Type B pancreatic cell (in vitro differentiated cells): ENCODE data around the gene RBPJ. TPM values are rescaled to one million over a fixed set of nuclear protein-coding genes. Genes with fewer than 3 reads are reported as not detected.

Experiments
- DNase-seq: peaks from one replicate; pipeline ENCODE4 v3.0.0; 2021; ENCODE audit warnings: mixed read lengths; ENCODE audit not compliant: unreplicated experiment; ENCODE audit errors: extremely low spot score
- H3K27ac Mint-ChIP-seq: 2 replicates; pipeline ENCODE4 v1.8.0; 2021; ENCODE audit warnings: mild to moderate bottlenecking, mixed read lengths
- H3K27me3 Mint-ChIP-seq: 2 replicates; pipeline ENCODE4 v1.8.0; 2021; ENCODE audit warnings: mixed read lengths
- H3K36me3 Mint-ChIP-seq: 2 replicates; pipeline ENCODE4 v1.8.0; 2021; ENCODE audit warnings: mixed read lengths
- H3K4me1 Mint-ChIP-seq: one replicate; pipeline ENCODE4 v1.8.0; 2021; ENCODE audit warnings: mixed read lengths; ENCODE audit not compliant: unreplicated experiment
- H3K4me3 Mint-ChIP-seq: 2 replicates; pipeline ENCODE4 v1.8.0; 2021; ENCODE audit warnings: mild to moderate bottlenecking, mixed read lengths
- H3K9me3 Mint-ChIP-seq: 2 replicates; pipeline ENCODE4 v1.8.0; 2021; ENCODE audit warnings: mixed read lengths
- CTCF ChIP-seq: fragments of 200-600 bp; sonication (generic); conservative IDR thresholded peaks from 2 replicates; pipeline ENCODE4 v1.5.0; 2021; ENCODE audit warnings: antibody characterized with exemption, mild to moderate bottlenecking
- total RNA-seq: library from RNA; stranded (reverse); gene quantifications from 2 replicates; pipeline ENCODE4 v1.2.1, GENCODE V29; 2021; ENCODE audit warnings: low replicate concordance

Gene RBPJ
- total RNA-seq, 1 donor from 2014 or later = 95.4 TPM

- Mint-ChIP-seq H3K4me1 (peaks cover 34% of the 10 kb centered on the region), H3K4me3 (no peak overlapping the region), H3K9me3 (no peaks in the 10 kb centered on the region), H3K27ac (no peak overlapping the region), H3K27me3 (no peaks in the 10 kb centered on the region), H3K36me3 (no peaks in the 10 kb centered on the region)
- no peak for TF ChIP-seq CTCF
- DNase-seq = no peak
Observed at GRCh38 chr4:26331380-26331950, 10.7 kb downstream of the RBPJ start.

- DNase-seq = no peak
- H3K4me1 Mint-ChIP-seq = peaks cover 29% of the 10 kb centered on the region
- no peaks in the 10 kb centered on the region for H3K27me3 Mint-ChIP-seq
- no peak overlapping the region for H3K27ac Mint-ChIP-seq
- H3K4me3 Mint-ChIP-seq = no peak overlapping the region
- TF ChIP-seq CTCF = no peak
- H3K36me3 Mint-ChIP-seq = no peaks in the 10 kb centered on the region
- no peaks in the 10 kb centered on the region for H3K9me3 Mint-ChIP-seq
Observed at GRCh38 chr4:26334366-26334765, 13.6 kb downstream of the RBPJ start.

- H3K27ac Mint-ChIP-seq = no peak overlapping the region
- no peak for DNase-seq
- H3K4me1 Mint-ChIP-seq = peaks cover 33% of the 10 kb centered on the region
- H3K27me3 Mint-ChIP-seq = no peaks in the 10 kb centered on the region
- TF ChIP-seq CTCF = no peak
- no peaks in the 10 kb centered on the region for H3K9me3 Mint-ChIP-seq
- no peak overlapping the region for H3K4me3 Mint-ChIP-seq
- H3K36me3 Mint-ChIP-seq = peaks cover 4% of the 10 kb centered on the region
Observed at GRCh38 chr4:26337612-26338011, 16.8 kb downstream of the RBPJ start.

DNA sequence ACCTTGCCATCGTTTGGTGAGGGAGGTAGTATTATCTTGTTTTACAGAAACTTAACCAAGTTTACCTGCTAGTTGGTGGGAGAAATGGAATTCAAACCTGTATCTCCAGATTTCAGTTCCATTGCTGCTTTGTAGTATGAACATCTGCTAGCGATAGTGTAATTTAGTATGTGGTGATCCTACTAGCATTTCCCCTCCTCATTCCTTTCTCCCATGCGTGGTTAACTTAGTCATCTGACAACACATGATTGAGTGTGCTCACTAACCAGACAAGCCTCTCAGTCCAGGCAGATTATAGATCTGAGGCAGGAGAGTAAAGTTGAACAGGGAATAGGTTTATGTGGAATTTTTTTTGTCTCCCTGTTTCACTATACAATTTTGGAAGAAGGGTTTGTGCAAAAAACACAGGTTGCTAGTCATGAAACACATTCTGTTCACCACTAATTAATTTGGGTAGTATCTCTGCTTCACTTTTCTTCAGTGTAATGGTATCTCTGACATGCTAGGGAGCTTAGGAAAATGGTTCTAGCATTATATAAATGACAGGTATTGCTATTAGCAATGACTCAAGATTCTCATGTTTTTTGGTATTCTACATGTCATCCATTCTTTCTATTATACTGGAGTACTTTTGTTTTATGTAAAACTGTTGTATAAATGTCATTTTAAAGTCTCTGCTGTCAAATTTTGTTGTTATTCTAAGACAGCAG, 21.7 kb downstream of the RBPJ start:
- TF ChIP-seq CTCF = no peak
- Mint-ChIP-seq H3K36me3 (peaks cover 7% of the 10 kb centered on the region), H3K27me3 (no peaks in the 10 kb centered on the region), H3K27ac (peak overlapping the region; percentile 85), H3K4me1 (peaks cover 34% of the 10 kb centered on the region), H3K9me3 (no peaks in the 10 kb centered on the region), H3K4me3 (peak overlapping the region; percentile 23)
- DNase-seq = no peak

- no peaks in the 10 kb centered on the region for H3K27me3 Mint-ChIP-seq
- H3K4me1 Mint-ChIP-seq = peaks cover 30% of the 10 kb centered on the region
- H3K9me3 Mint-ChIP-seq = no peaks in the 10 kb centered on the region
- TF ChIP-seq CTCF = no peak
- H3K27ac Mint-ChIP-seq = peak overlapping the region; percentile 85
- no peak overlapping the region for H3K4me3 Mint-ChIP-seq
- peaks cover 9% of the 10 kb centered on the region for H3K36me3 Mint-ChIP-seq
- no peak for DNase-seq
Observed at GRCh38 chr4:26343038-26343398, 22.2 kb downstream of the RBPJ start.
